Myocyte (in vitro differentiated cells): ENCODE results near the gene SBNO2. TPM values are rescaled to one million over a fixed set of nuclear protein-coding genes. Genes with fewer than 3 reads are reported as not detected.
"Not testable (repeated sequence)": the region's sequence is repeated elsewhere in the genome, so short reads cannot be mapped to it uniquely, and the experiment has no call there.

Experiments
- DNase-seq: peaks from one replicate; pipeline ENCODE4 v3.0.0-alpha.2; 2012; ENCODE audit warnings: low read depth
- total RNA-seq: library from RNA; depleted of rRNA; stranded (reverse); fragments of >200 nt; gene quantifications from 2 replicates; pipeline ENCODE4 v1.2.3, GENCODE V29; 2014

The SBNO2 gene
- total RNA-seq, 1 donor from 2014 or later: 23.3 TPM

DNA sequence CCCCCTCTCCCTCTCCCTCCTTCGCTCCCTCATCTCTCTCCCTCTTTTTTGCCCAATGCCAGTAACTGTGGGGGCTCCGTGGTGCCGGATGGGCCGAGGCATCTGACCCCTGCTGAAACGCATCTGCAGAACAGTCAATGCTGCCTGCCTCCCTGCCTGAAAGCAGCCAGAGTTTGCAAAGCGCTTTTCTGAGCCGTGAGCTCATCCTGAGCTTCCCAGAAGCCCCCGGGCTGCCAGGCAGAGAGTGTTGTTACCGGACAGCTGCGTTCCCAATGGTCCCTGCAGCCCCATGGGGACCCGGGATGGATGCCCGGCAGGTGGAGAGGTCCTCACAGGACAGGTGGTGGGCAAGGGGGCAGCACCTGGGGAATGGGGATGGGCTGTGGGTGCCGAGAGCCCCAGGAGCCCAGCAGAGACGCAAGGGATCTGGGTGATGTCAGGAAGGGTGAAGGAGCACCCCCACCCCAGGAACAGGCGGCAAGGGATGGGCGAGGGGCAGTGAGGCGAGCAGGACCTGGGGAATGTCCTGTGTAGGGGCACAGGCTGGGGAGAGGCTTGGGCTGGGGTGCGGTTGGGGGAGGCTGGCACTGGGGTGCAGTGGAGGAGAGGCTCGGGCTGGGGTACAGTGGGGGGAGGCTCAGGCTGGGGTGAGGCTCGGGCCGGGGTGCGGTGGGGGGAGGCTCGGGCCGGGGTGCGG is 37.3 kb downstream of the SBNO2 start:
- peak; percentile 48 for DNase-seq

- no peak for DNase-seq
Observed at GRCh38 chr19:1136201-1136600, 37.9 kb downstream of the SBNO2 start.

GRCh38 chr19:1135454-1135853 is 38.6 kb downstream of the SBNO2 start:
- no peak for DNase-seq

DNA sequence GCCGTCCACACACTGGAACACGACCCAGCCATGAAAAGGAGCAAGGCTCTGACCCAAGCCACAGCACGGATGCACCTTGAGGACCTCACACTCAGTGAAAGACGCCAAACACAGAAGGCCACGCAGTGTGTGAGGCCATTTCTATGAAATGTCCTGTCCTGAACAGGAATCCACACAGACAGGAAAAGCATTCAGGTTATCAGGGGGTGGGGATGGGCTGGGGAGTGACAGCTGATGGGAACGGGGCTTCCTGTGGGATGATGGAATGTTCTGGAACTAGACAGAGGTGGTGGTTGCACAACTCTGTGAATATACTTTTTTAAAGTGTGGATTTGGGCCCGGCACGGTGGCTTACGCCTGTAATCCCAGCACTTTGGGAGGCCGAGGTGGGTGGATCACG is 39.6 kb downstream of the SBNO2 start:
- no peak for DNase-seq

GRCh38 chr19:1133471-1133929 is 40.6 kb downstream of the SBNO2 start:
- no peak for DNase-seq

- DNase-seq: no peak
Observed at GRCh38 chr19:1132552-1133383, 41.3 kb downstream of the SBNO2 start.

GRCh38 chr19:1131718-1132551 is 42.1 kb downstream of the SBNO2 start:
- DNase-seq: peak; percentile 73

GRCh38 chr19:1130771-1131717 is 43.0 kb downstream of the SBNO2 start:
- DNase-seq: peak; percentile 19

DNA sequence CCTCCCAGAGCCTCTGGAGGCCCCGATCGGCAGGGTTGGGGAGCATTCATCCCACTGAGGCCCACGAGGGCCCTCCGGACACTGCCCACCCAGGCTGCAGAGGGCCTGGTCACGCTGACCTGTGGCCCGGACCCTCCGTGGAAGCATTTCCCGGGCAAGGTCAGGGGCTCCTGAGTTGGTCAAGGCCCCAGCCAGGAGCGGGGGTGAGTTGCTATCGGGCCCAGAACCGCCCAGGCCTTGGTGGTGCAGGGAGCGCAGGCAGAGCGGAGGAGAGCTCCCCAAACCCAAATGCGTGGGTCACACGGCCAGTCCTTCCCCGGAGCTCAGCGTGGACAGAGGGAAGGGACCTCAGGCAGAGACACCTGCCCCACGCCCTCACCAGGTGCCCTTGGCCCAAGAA is 44.5 kb downstream of the SBNO2 start:
- no peak for DNase-seq

DNA sequence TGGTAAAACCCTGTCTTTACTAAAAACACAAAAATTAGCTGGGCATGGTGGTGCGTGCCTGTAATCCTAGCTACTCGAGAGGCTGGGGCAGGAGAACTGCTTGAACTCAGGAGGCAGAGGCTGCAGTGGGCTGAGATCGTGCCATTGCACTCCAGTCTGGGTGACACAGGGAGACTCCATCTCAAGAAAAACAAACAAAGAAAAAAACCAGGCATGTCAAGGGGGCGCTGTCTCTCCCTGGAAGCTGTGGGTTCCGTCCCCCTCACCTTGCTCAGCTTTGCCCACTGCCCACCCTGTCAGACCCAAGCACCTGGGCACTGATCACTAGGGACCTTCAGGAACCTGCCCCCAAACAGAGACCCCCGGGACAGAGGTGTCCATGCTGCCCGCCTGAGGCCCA is 45.0 kb downstream of the SBNO2 start:
- not testable (repeated sequence) for DNase-seq

DNA sequence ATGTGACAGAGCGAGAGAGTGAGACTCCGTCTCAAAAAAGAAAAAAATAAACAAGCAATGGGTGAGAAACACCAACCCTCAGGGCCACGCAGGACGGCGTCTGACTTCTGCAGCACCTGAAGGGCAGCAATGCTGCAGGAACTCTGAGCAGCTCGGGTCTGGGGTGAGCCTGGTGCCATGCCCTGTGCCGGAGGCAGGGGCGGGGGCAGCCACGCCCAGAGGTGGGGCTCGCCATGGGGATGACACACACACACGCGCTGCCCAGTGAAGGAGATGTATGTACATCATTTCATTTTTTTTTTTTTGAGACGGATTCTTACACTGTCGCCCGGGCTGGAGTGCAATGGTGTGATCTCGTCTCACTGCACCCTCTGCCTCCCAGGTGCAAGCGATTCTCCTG is 46.0 kb downstream of the SBNO2 start:
- no peak for DNase-seq

DNA sequence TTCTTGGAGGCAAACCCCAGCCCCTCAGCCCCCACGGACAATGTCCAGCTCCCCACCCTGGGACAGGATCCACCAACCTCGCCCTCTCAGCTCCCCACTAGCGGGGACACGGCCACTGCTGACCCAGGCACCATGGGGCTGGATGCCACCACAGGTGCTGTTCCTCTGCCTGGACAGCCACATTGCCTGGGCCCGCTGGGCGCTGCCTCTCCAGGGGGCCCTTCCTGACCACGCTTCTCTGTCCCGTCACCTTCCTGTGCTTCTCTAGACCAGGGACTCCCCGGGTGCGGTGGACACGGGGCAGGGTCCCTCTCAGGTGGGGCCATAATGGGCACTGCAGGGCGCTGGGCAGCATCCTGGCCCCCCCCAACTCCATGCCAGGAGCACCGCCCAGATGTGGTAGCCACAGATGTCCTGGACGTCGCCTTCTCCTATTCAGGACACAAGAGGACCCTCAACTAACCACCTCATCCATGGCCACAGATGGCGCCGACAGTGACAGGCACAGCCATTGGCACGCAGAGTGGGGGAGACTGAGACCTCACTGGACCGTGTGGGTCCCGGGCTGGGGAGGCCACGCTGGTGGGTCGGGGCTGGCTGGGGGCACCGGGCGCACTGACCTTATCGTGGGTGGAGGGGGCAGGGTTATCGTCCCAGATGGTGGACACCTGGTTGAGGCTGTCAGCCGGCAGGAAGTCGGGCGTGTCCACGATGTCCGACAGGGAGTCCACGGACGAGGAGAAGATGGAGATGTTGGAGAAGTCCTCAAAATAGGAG is 46.9 kb downstream of the SBNO2 start:
- DNase-seq: no peak

DNA sequence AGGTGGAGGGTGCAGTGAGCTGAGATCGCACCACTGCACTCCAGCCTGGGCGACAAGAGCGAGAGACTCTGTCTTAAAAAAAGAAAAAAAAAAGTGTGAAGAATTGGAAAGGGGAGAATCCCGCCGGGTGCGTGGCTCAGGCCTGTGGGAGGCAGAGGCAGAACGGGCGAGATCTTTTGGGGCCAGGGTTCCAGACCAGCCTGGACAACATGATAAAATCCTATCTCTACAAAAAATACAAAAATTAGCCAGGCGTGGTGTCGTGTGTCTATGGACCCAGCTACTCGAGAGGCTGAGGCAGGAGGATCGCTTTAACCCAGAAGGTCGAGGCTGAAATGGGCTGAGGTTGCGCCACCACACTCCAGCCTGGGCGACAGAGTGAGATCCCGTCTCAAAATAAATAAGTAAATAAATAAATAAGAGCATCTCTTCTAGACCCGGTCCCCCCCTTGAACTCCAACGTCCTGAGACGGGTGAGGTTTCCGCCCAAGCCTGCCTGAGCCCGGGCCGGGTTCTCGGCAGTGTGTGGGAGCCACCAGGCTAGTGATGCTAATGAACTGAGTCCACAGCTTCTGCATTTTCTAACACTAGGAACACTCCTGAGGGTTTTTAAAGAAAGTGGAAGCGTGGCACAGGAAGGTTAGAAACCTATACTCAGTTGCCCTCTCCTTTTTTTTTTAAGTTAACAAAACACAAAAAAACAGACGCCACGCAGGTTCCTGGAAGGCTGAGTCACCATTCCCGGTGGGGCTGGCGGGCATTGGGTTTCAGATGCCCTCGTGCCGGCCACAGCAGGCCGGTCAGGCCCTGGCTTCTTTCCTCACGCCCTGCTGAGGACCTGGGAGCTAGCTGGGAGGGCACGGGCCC is 48.2 kb downstream of the SBNO2 start:
- DNase-seq: peak; percentile 79

- no peak for DNase-seq
Observed at GRCh38 chr19:1123885-1124677, 50.0 kb downstream of the SBNO2 start.

GRCh38 chr19:1123381-1123780 is 50.7 kb downstream of the SBNO2 start:
- DNase-seq: no peak

GRCh38 chr19:1122972-1123363 is 51.1 kb downstream of the SBNO2 start:
- peak; percentile 33 for DNase-seq

DNA sequence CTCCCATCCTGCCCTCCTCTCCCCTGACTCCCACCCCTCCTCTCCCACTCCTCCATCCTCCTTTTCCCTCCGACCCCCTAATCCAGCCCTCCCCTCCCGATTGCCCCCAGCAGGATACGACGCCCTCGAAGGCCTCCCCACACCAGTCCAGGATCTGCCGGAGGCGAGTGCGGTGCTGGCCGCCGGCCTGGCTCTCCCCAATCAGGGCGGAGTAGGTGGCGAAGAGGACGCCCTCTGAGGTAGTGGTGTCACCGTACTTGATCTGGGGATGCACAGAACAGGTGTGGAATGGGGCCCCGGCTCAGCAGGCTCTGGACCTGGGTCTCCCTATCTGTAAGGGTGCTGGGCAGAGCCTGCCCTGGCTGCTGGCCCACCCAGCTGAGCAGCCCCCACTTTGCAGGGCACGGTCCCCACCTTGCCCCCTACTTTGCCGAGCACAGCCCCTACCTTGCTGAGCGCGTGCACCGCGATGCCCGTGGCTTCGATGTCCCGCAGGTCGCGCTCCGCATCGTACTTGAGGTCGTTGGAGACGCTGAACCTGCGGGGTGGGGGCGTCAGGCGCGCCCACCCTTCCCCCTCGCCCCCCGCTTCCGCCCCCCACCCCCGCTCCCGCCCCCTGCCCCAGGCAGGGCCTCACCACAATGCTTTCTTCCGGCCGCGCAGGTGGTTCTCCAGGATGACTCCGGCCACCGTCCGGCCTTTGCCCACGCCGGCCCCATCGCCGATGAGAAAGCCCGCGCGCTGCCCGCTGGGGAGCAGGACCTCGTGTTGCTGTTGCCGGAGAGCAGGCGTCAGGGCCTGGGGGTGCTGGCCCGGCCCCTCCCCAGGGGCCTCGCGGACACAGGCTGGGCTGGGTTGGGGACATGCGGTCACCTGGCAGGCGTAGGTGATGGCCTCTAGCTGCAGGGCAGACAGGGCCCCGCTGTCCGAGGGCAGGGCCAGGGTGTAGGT is 51.8 kb downstream of the SBNO2 start:
- DNase-seq: no peak
